Body of pancreas (tissue), 4 donors: ENCODE data around the gene SMR3B. TPM values are rescaled to one million over a fixed set of nuclear protein-coding genes. Genes with fewer than 3 reads are reported as not detected.

Experiments
- ATAC-seq: fragments of 150-250 bp; one replicate; pipeline ENCODE4 v1.9.1; 2016
- DNase-seq, 4 donors: peaks; one replicate each; pipeline ENCODE4 v3.0.0-alpha.2; 2019
- H3K27ac ChIP-seq, 4 donors: fragments of 200-600 bp; sonication (generic); 1 replicate in 3 of 4; 2 replicates in 1 of 4; pipeline versions ENCODE4 v1.5.1 to v1.6.1; 2016 to 2019; ENCODE audit warnings: mild to moderate bottlenecking in 1 of 4, mixed read lengths in 1 of 4, moderate library complexity in 1 of 4
- H3K27me3 ChIP-seq, 2 donors: fragments of 200-600 bp; sonication (generic); one replicate each; pipeline ENCODE4 v1.6.0; 2016; ENCODE audit warnings: mild to moderate bottlenecking in 1 of 2
- H3K36me3 ChIP-seq, 2 donors: fragments of 200-600 bp; sonication (generic); replicated peaks in 1 of 2; 2 replicates each; pipeline ENCODE4 v1.5.1; 2016; ENCODE audit warnings: low read depth in 2 of 2; ENCODE audit not compliant: insufficient read depth in 1 of 2
- H3K4me1 ChIP-seq: fragments of 200-600 bp; sonication (generic); one replicate; pipeline ENCODE4 v1.6.0; 2016
- H3K4me3 ChIP-seq, 2 donors: fragments of 200-600 bp; sonication (generic); 1 replicate in 1 of 2; 2 replicates in 1 of 2; pipeline ENCODE4 v1.5.1; 2016 to 2019
- H3K9me3 ChIP-seq, 3 donors: fragments of 200-600 bp; sonication (generic); 1 replicate in 2 of 3; 2 replicates in 1 of 3; pipeline ENCODE4 v1.5.1; 2016
- POLR2A ChIP-seq, 3 donors: fragments of 450-650 bp; IDR thresholded peaks; one replicate each; pipeline ENCODE4 v1.6.1; 2016; ENCODE audit warnings: antibody characterized with exemption in 3 of 3, mild to moderate bottlenecking in 2 of 3
- WGBS, 2 donors: methylation state at CpG; one replicate each; pipeline ENCODE4 v1.1.5; 2017; 5-methylcytosine and 5-hydroxymethylcytosine counted together
- intact Hi-C: fragments of 100-400 bp; cut with DNase I; formaldehyde crosslinking; loops from one replicate; pipeline ENCODE4 v1.15.1; 2023
- total RNA-seq, 2 donors: library from RNA; depleted of rRNA; stranded (reverse); fragments of >200 nt; gene quantifications; one replicate each; pipeline ENCODE4 v1.1.0, GENCODE V29; 2016
- TF ChIP-seq, protein P1 (sequence below), 7 experiments: fragments of 450-650 bp in 4 of 7; fragments of 200-600 bp in 3 of 7; sonication (generic) in 3 of 7; IDR thresholded peaks; one replicate each; pipeline ENCODE4 v1.5.1; 2016 to 2019; ENCODE audit warnings: antibody characterized with exemption in 7 of 7

SMR3B gene
- total RNA-seq = not detected

DNA sequence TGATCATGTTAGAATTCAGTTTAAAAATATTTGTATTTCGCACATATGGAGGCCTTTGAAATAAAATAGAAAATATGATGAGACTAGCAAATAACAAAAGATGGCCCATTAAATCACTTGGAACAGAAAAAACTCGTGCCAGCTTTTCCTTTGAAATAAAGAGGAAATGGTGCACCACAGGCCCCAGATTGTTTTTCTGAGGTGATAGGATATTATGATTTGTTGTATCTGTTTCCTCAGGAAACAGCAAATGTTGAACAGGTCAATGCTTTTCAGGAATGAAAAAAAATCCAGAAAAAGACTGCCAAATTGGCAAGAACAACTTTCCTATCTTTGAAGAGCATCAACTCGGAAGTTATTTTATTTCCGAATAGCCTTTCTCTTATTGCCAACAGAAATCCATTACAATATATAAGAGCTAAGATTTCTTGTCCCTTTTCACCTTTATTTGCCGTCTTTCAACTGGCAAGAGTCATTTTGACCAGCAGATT, at the start of gene SMR3B:
TSS of gene SMR3B (plus strand) at position 441 of the 491 bp plus-strand sequence. CDS start 1,380 bp downstream, outside the sequence.
- H3K4me3 ChIP-seq = no peak within 1 kb of the TSS
- no peaks in the 10 kb centered on the region for H3K9me3 ChIP-seq
- ATAC-seq = no peak
- TF ChIP-seq POLR2A (IDR thresholded peaks at IDR 0.05) = no peak
- TF ChIP-seq, protein P1, sequence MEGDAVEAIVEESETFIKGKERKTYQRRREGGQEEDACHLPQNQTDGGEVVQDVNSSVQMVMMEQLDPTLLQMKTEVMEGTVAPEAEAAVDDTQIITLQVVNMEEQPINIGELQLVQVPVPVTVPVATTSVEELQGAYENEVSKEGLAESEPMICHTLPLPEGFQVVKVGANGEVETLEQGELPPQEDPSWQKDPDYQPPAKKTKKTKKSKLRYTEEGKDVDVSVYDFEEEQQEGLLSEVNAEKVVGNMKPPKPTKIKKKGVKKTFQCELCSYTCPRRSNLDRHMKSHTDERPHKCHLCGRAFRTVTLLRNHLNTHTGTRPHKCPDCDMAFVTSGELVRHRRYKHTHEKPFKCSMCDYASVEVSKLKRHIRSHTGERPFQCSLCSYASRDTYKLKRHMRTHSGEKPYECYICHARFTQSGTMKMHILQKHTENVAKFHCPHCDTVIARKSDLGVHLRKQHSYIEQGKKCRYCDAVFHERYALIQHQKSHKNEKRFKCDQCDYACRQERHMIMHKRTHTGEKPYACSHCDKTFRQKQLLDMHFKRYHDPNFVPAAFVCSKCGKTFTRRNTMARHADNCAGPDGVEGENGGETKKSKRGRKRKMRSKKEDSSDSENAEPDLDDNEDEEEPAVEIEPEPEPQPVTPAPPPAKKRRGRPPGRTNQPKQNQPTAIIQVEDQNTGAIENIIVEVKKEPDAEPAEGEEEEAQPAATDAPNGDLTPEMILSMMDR (IDR thresholded peaks at IDR 0.05) = no peak
- H3K27me3 ChIP-seq = no peaks in the 10 kb centered on the region
- intact Hi-C loops = no loop called here
- no peak for DNase-seq
- H3K36me3 ChIP-seq = no peaks in the 10 kb centered on the region
- no peak within 1 kb of the TSS for H3K27ac ChIP-seq
- H3K4me1 ChIP-seq = no peaks in the 10 kb centered on the region
- WGBS, 2 donors = 55 to 67% methylated on average over 5 of the region's 5 CpGs

DNA sequence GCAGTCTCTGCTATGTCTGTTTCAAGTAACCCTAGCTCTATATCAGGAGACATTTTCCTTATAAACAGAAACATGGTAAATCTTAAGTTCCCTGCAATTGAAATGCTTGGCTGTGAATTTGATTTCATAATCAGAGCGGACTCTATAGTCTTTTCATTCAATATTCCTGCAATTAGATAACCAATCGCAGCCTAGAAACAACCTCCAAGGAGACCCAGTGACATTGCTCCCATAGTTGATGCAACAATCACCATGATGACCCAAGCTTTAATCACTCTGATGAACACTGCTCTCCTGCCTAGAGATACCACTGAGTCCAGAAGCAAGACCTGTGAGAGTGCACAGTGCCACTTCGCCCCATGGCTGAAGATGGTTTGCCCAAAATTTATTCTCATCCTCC, 48.2 kb upstream of the SMR3B start, which contains the start of gene CABS1:
TSS of gene CABS1 (plus strand) at position 301 of the 400 bp plus-strand sequence. CDS start at position 360, 59 bp downstream.
- Histone ChIP-seq H3K27ac (no peak within 1 kb of the TSS), H3K36me3 (no peaks in the 10 kb centered on the region), H3K27me3 (no peaks in the 10 kb centered on the region), H3K9me3 (no peaks in the 10 kb centered on the region), H3K4me3 (no peak within 1 kb of the TSS), H3K4me1 (no peaks in the 10 kb centered on the region)
- ATAC-seq (no peak), DNase-seq (no peak)
- 73 to 75% methylated on average over 3 of the region's 3 CpGs for WGBS, 2 donors
- TF ChIP-seq, protein P1 (IDR thresholded peaks at IDR 0.05) = no peak
- TF ChIP-seq POLR2A (IDR thresholded peaks at IDR 0.05) = no peak
- intact Hi-C loops = no loop called here

DNA sequence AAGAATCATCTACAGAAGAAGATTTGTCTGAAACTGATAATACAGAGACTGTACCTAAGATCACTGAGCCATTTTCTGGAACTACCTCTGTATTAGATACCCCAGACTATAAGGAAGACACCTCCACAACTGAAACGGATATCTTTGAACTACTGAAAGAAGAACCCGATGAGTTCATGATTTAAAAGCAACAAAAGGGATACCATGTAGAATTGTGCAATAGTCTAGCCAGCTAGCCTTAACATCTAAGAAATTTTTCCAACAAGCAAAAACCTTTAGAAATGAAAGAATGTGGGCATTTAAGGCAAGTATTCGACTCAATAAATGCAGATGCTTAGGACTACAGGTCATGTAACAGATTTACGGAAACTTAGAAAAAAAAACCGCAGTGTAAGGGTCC, 46.9 kb upstream of the SMR3B start:
- intact Hi-C loops = no loop called here
- WGBS, 2 donors = 71 to 73% methylated on average over 5 of the region's 5 CpGs
- Histone ChIP-seq H3K27ac (no peak overlapping the region), H3K36me3 (no peaks in the 10 kb centered on the region), H3K9me3 (no peaks in the 10 kb centered on the region), H3K4me1 (no peaks in the 10 kb centered on the region), H3K27me3 (no peaks in the 10 kb centered on the region), H3K4me3 (no peak overlapping the region)
- TF ChIP-seq, protein P1 (IDR thresholded peaks at IDR 0.05) = no peak
- TF ChIP-seq POLR2A (IDR thresholded peaks at IDR 0.05) = no peak
- ATAC-seq (no peak), DNase-seq (no peak)

DNA sequence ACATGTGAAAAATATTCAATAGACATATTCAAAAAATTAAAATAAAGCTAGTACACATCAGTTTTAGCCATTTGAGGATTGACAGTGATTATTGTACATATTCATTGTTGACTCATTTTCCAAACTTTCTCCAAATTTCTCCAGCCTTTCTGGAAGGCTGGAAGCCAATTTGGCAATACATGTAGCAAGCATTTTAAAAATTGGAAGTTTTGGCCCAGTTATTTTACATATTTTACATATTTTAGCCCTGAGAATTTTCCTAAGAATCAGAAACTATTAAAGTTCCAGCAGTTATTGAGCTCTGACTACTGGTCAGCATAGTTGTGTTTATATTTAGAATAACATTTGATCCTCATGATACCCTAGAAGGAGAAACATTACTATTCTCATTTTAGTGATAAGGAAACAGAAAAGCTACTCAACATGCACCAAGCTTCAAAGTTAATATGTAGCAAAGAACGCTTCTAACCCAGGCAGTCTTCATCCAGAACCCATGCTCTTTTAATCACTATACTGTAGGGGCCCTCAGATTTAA, 45.0 kb upstream of the SMR3B start:
- no peak for TF ChIP-seq POLR2A (IDR thresholded peaks at IDR 0.05)
- TF ChIP-seq, protein P1 (IDR thresholded peaks at IDR 0.05) = no peak
- H3K36me3 ChIP-seq = no peaks in the 10 kb centered on the region
- no peaks in the 10 kb centered on the region for H3K9me3 ChIP-seq
- H3K27me3 ChIP-seq = no peaks in the 10 kb centered on the region
- WGBS, 2 donors = 26 to 35% methylated on average over 1 of the region's 1 CpG
- no peak for DNase-seq
- H3K27ac ChIP-seq = no peak overlapping the region
- intact Hi-C loops = no loop called here
- no peak for ATAC-seq
- H3K4me1 ChIP-seq = no peaks in the 10 kb centered on the region
- H3K4me3 ChIP-seq = no peak overlapping the region

DNA sequence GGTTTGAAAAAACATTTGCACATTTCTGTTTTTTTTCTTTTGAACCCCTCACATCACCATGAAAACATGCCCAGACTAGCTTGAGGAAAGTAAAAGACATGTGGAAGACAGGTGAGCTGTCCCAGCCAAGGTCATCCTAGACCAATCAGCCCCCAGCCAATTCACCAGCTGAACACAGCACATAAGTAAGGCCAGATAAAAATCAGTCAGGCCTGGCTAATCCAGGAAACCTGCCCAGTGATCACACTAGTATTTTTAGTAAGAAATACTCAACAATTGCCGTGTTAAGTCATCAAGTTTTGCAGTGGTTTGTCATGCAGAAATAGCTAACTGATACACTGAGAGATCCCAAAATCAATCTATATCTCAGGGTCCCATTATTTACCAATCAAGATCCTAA, 26.7 kb upstream of the SMR3B start:
- TF ChIP-seq POLR2A (IDR thresholded peaks at IDR 0.05) = no peak
- TF ChIP-seq, protein P1 (IDR thresholded peaks at IDR 0.05) = no peak
- WGBS, 2 donors = 33 to 47% methylated on average over 1 of the region's 1 CpG
- Histone ChIP-seq H3K36me3 (no peaks in the 10 kb centered on the region), H3K4me3 (no peak overlapping the region), H3K27me3 (no peaks in the 10 kb centered on the region), H3K9me3 (no peaks in the 10 kb centered on the region), H3K27ac (no peak overlapping the region), H3K4me1 (no peaks in the 10 kb centered on the region)
- DNase-seq (no peak), ATAC-seq (no peak)
- intact Hi-C loops = no loop called here
